ENCODE results near the gene EDEM3.

DNA sequence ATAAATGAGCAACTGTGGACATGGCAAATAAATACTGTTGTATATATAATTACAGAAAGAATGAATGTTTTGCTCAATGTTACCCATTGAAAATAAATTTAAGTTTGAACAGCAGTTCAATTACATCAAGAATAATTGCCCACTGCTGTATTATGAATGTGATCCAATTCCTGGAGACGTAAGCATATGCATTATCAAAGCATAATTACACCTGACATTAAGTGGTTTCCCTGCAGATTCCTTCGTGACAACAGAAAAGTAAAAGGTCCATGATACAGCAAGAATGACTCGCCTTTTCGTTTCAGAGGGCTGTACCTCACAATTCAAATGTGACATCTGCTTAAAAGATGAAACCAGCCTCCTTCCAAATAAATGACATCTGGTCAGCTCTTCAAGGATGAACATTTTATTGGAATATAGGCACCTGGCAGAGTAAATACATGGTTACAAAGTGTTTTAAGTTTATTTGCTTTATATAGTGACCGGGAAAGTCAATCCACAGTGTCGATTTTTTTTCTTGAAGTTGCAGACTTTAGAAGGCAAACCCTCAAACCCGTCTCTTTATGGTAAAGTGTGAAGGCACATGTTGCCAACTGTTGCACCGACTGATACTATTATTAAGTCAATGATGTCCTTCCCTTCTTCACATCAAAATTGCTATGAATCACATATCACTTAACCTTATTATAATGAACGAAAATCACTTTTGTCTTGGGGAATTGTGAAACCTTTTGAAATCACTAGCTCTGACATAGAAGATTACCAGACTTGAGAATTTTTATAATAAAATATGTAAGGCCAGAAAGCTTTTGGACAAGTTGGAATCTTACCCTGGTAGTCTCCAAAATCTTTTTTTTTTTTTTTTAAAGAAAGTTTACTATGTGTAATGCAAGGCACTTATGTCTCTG is 36.2 kb upstream of the EDEM3 start:
- TF ChIP-seq, protein P1, sequence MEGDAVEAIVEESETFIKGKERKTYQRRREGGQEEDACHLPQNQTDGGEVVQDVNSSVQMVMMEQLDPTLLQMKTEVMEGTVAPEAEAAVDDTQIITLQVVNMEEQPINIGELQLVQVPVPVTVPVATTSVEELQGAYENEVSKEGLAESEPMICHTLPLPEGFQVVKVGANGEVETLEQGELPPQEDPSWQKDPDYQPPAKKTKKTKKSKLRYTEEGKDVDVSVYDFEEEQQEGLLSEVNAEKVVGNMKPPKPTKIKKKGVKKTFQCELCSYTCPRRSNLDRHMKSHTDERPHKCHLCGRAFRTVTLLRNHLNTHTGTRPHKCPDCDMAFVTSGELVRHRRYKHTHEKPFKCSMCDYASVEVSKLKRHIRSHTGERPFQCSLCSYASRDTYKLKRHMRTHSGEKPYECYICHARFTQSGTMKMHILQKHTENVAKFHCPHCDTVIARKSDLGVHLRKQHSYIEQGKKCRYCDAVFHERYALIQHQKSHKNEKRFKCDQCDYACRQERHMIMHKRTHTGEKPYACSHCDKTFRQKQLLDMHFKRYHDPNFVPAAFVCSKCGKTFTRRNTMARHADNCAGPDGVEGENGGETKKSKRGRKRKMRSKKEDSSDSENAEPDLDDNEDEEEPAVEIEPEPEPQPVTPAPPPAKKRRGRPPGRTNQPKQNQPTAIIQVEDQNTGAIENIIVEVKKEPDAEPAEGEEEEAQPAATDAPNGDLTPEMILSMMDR (IDR thresholded peaks at IDR 0.05) = no peak
- TF ChIP-seq, protein P2, sequence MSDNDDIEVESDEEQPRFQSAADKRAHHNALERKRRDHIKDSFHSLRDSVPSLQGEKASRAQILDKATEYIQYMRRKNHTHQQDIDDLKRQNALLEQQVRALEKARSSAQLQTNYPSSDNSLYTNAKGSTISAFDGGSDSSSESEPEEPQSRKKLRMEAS (CRISPR knock-in tag; IDR thresholded peaks at IDR 0.05) = no peak
- TF ChIP-seq CREM (CRISPR knock-in tag; IDR thresholded peaks at IDR 0.05) (no peak), MYBL2 (CRISPR knock-in tag; IDR thresholded peaks at IDR 0.05) (no peak), SMAD4 (CRISPR knock-in tag; IDR thresholded peaks at IDR 0.05) (no peak), NR1H2 (CRISPR knock-in tag; IDR thresholded peaks at IDR 0.05) (no peak), NFE2L1 (CRISPR knock-in tag; IDR thresholded peaks at IDR 0.05) (no peak), RELA (CRISPR knock-in tag; IDR thresholded peaks at IDR 0.05; ENCODE audit: borderline replicate concordance) (no peak), TEAD4 (CRISPR knock-in tag; IDR thresholded peaks at IDR 0.05) (no peak), ZNF138 (CRISPR knock-in tag; conservative IDR thresholded peaks at IDR 0.05) (no peak)
- TF ChIP-seq, protein P3, sequence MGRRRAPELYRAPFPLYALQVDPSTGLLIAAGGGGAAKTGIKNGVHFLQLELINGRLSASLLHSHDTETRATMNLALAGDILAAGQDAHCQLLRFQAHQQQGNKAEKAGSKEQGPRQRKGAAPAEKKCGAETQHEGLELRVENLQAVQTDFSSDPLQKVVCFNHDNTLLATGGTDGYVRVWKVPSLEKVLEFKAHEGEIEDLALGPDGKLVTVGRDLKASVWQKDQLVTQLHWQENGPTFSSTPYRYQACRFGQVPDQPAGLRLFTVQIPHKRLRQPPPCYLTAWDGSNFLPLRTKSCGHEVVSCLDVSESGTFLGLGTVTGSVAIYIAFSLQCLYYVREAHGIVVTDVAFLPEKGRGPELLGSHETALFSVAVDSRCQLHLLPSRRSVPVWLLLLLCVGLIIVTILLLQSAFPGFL (CRISPR knock-in tag; IDR thresholded peaks at IDR 0.05; ENCODE audit: borderline replicate concordance) = no peak
- TF ChIP-seq, protein P4, sequence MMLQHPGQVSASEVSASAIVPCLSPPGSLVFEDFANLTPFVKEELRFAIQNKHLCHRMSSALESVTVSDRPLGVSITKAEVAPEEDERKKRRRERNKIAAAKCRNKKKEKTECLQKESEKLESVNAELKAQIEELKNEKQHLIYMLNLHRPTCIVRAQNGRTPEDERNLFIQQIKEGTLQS (CRISPR knock-in tag; conservative IDR thresholded peaks at IDR 0.05) = no peak
- TF ChIP-seq, protein P5, sequence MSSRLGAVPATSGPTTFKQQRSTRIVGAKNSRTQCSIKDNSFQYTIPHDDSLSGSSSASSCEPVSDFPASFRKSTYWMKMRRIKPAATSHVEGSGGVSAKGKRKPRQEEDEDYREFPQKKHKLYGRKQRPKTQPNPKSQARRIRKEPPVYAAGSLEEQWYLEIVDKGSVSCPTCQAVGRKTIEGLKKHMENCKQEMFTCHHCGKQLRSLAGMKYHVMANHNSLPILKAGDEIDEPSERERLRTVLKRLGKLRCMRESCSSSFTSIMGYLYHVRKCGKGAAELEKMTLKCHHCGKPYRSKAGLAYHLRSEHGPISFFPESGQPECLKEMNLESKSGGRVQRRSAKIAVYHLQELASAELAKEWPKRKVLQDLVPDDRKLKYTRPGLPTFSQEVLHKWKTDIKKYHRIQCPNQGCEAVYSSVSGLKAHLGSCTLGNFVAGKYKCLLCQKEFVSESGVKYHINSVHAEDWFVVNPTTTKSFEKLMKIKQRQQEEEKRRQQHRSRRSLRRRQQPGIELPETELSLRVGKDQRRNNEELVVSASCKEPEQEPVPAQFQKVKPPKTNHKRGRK (CRISPR knock-in tag; IDR thresholded peaks at IDR 0.05; ENCODE audit: borderline replicate concordance) = no peak
- TF ChIP-seq, protein P6, sequence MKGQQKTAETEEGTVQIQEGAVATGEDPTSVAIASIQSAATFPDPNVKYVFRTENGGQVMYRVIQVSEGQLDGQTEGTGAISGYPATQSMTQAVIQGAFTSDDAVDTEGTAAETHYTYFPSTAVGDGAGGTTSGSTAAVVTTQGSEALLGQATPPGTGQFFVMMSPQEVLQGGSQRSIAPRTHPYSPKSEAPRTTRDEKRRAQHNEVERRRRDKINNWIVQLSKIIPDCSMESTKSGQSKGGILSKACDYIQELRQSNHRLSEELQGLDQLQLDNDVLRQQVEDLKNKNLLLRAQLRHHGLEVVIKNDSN (CRISPR knock-in tag; IDR thresholded peaks at IDR 0.05) = no peak
